Esophagus muscularis mucosa (tissue), 3 donors: ENCODE measurements around the gene MLNR.

ENCODE experiments used
- CTCF ChIP-seq, 3 experiments: fragments of 200-600 bp in 2 of 3; fragments of 450-650 bp in 1 of 3; sonication (generic) in 2 of 3; IDR thresholded peaks; one replicate each; pipeline ENCODE4 v1.5.1; 2017 to 2019; ENCODE audit warnings: antibody characterized with exemption in 3 of 3, mild to moderate bottlenecking in 2 of 3, moderate library complexity in 1 of 3
- POLR2A ChIP-seq: fragments of 450-650 bp; IDR thresholded peaks from one replicate; pipeline ENCODE4 v1.6.1; 2017; ENCODE audit warnings: antibody characterized with exemption, moderate library complexity, mild to moderate bottlenecking, low read depth

GRCh38 chr13:49251326-49251725 lies 31.2 kb downstream of the MLNR start:
- no peak for TF ChIP-seq POLR2A
- no peak for TF ChIP-seq CTCF (IDR thresholded peaks at IDR 0.05)
